Measurements from ENCODE around the gene TMEM232.

Gene TMEM232

GRCh38 chr5:110377943-110378342 is 348.5 kb downstream of the TMEM232 start:
- no peak for DNase-seq

- DNase-seq = no peak
These were observed 349.1 kb downstream of the TMEM232 start for GRCh38 chr5:110377361-110377760.

- DNase-seq = no peak
These were observed 350.1 kb downstream of the TMEM232 start for GRCh38 chr5:110376281-110376951.

- DNase-seq = no peak
These were observed 354.8 kb downstream of the TMEM232 start for GRCh38 chr5:110371725-110372041.

GRCh38 chr5:110371011-110371724 is 355.3 kb downstream of the TMEM232 start:
- no peak for DNase-seq
